Measurements from ENCODE around the gene CRIP2. TPM values are rescaled to one million over a fixed set of nuclear protein-coding genes. Genes with fewer than 3 reads are reported as not detected.

CRIP2 gene
- total RNA-seq, 2 donors from 2014 or later, result 0.98 to 2.2 TPM

DNA sequence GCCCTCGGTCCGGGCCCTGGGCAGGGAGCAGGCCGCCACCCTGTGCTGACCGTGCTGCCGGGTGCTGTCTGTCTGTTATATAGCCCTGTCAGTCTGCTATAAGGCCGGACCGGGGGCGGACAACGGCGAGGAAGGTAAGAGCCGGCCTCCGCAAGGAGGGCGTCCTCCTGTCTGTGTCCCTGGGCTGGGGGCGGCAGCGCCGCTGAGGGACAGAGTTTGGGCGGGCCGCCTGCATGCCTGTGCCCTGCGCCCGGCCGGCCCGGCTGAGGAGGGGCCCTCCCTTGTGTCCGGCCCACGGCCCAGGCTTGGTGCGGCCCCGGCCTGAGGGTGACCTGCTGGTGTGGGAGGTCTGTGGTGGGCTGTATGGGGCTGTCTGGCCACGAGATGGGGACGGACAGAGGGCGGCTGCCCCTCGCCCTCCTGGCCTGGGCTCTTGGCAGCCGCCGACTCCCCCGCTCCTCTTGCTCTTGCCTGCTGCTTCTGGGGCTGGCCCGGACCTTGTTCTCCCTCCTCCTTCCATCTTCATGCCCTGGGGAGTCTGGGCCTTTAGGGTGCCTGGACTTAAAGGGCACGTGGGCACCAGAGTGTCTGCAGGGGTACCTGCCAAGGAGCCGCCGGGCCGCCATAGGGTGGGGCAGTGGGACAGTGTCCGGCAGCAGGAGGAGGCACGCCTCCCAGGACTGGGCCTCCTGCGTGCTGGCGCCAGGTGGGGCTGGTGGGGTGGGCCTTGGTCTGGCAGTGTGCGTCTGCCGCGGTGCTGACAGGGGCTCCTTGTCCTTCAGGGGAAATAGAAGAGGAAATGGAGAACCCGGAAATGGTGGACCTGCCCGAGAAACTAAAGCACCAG, 25.1 kb upstream of the CRIP2 start:
- Mint-ChIP-seq H3K9me3 (no peaks in the 10 kb centered on the region), H3K4me1 (ENCODE audit: low read depth in 2 of 2) (peaks cover 0 to 8% of the 10 kb centered on the region in 2 donors), H3K27ac (no peak overlapping the region), H3K4me3 (no peak overlapping the region), H3K27me3 (no peaks in the 10 kb centered on the region), H3K36me3 (peaks cover 4% of the 10 kb centered on the region)
- no peak for ATAC-seq
- DNase-seq (ENCODE audit: low spot score), result no peak

DNA sequence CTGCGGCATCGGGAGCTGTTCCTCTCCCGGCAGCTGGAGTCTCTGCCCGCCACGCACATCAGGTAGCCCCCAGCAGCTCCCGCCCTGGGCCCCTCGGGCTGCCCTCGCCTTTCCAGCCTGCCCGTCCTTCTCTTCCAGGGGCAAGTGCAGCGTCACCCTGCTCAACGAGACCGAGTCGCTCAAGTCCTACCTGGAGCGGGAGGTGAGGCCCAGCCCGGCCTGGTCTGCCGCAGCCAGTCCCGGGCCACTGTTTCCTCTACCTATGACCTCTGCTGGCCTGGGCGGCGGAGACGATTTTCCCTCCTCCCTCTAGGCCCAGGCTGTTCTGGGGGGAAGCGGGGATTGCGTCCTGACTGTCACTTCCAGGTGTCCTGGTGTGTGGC, 24.5 kb upstream of the CRIP2 start:
- ATAC-seq (no peak), DNase-seq (ENCODE audit: low spot score) (no peak)
- H3K9me3 Mint-ChIP-seq, result no peaks in the 10 kb centered on the region
- peaks cover 0 to 8% of the 10 kb centered on the region in 2 donors for H3K4me1 Mint-ChIP-seq (ENCODE audit: low read depth in 2 of 2)
- H3K4me3 Mint-ChIP-seq, result no peak overlapping the region
- no peak overlapping the region for H3K27ac Mint-ChIP-seq
- H3K36me3 Mint-ChIP-seq, result peaks cover 4% of the 10 kb centered on the region
- no peaks in the 10 kb centered on the region for H3K27me3 Mint-ChIP-seq

DNA sequence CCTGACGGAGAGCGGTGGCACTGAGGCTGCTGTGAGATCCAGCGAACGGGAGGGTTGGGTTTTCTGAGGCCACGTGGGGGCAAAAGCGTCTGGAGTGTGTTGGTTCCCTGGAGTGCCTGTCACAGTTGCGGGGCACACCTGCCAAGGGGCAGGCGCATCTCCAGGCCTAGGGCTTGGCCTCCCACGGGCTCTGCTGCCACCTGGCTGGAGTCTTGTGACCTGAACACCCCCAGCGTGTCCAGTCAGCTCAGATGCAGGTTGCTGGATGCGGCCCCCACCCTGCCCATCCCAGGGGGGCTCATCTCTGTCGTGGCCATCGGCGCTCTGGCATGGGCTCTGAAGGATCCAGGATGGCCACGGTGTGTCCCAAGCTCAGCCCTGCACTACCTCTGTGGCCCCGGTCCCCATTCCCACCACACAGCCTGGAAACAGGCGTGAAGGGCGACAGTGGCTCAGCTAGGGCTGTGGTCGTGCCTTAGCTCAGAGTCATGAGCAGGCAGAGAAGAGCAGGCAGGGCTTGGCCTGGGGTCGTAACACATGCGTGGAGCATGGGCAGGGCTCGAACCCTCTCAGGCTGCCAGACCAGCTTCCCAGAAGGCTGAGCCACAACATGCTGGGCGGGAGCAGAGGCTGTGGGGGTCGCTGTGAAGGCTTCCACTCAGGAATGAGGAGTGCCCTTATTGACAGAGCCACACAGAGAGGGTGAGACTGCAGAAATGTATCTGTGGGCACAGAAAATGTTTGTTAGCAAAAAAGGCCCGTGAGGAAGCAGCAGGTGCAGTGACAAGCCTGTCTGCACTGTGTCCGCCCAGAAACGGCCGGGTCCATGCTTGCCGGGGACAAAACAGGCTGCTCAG, 23.5 kb upstream of the CRIP2 start:
- DNase-seq (ENCODE audit: low spot score), result no peak
- Mint-ChIP-seq H3K4me3 (no peak overlapping the region), H3K27ac (no peak overlapping the region), H3K4me1 (ENCODE audit: low read depth in 2 of 2) (peaks cover 0 to 12% of the 10 kb centered on the region in 2 donors), H3K36me3 (peaks cover 4% of the 10 kb centered on the region), H3K27me3 (no peaks in the 10 kb centered on the region), H3K9me3 (no peaks in the 10 kb centered on the region)
- no peak for ATAC-seq

DNA sequence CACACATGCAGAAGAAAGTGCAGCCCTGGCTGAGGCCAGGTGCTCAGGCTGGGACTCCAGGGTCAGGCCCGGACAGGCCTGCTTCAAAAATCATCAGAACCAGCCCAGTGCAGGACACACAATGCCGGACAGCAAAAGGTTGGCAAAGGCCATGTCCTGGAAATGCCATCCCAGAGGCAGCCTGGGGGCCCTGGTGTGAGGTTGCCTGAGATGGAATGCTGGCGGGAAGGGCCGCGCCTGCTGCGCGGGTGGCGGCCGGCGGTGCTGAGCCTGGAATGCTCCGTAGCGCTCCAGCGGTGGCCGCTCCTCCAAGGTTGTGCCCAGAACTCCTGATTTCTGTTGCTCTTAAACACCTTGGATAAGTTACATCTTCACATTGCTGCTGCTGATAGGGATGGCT, 21.7 kb upstream of the CRIP2 start:
- Mint-ChIP-seq H3K27me3 (no peaks in the 10 kb centered on the region), H3K36me3 (peaks cover 4% of the 10 kb centered on the region), H3K9me3 (no peaks in the 10 kb centered on the region), H3K4me3 (no peak overlapping the region), H3K27ac (no peak overlapping the region), H3K4me1 (ENCODE audit: low read depth in 2 of 2) (peaks cover 0 to 10% of the 10 kb centered on the region in 2 donors)
- no peak for ATAC-seq
- no peak for DNase-seq (ENCODE audit: low spot score)

DNA sequence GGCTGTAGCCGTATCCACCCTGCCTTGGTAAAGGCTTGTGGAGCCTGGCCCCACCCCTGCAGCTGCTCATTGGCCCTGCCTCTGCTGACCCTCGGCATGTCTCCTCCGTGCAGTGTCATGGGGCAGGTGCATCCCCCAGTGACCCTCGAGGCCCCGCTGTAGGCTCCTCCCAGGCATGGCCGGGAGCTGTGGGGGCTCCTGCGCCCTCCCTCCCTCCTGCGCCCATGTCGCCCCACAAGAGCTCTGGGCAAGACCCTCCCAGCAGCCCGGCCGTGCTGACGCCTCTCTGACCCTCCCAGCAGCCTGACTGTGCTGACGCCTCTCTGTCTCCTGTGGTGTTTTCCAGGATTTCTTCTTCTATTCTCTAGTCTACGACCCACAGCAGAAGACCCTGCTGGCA, 20.8 kb upstream of the CRIP2 start:
- Mint-ChIP-seq H3K36me3 (peaks cover 4% of the 10 kb centered on the region), H3K4me1 (ENCODE audit: low read depth in 2 of 2) (peaks cover 0 to 10% of the 10 kb centered on the region in 2 donors), H3K9me3 (no peaks in the 10 kb centered on the region), H3K4me3 (no peak overlapping the region), H3K27ac (no peak overlapping the region), H3K27me3 (no peaks in the 10 kb centered on the region)
- no peak for DNase-seq (ENCODE audit: low spot score)
- ATAC-seq, result no peak

DNA sequence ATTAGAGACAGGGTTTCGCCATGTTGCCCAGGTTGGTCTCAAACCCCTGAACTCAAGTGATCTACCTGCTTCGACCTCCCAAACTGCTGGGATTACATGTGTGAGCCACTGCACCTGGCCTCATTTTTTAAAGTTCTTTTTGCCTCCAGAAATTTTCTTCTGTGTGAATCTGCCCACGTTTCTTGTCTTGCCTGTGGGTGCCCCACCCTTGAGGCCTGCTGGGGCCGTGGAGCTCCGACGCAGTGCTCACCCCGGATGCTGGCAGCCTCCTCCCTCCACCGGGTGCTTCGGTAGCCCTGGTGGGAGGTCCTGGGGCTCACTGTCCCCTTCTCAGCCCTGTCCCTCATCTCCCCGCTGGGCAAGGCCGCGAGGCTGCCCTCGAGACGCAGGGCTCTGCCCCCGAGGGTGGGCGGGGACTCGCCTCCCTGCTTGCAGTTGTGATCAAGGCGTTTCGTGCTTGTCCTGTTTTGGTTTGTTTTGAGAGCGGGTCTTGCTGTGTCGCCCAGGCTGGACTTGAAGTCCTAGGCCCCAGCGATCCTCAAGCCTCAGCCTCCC, 19.5 kb upstream of the CRIP2 start:
- H3K9me3 Mint-ChIP-seq, result no peaks in the 10 kb centered on the region

DNA sequence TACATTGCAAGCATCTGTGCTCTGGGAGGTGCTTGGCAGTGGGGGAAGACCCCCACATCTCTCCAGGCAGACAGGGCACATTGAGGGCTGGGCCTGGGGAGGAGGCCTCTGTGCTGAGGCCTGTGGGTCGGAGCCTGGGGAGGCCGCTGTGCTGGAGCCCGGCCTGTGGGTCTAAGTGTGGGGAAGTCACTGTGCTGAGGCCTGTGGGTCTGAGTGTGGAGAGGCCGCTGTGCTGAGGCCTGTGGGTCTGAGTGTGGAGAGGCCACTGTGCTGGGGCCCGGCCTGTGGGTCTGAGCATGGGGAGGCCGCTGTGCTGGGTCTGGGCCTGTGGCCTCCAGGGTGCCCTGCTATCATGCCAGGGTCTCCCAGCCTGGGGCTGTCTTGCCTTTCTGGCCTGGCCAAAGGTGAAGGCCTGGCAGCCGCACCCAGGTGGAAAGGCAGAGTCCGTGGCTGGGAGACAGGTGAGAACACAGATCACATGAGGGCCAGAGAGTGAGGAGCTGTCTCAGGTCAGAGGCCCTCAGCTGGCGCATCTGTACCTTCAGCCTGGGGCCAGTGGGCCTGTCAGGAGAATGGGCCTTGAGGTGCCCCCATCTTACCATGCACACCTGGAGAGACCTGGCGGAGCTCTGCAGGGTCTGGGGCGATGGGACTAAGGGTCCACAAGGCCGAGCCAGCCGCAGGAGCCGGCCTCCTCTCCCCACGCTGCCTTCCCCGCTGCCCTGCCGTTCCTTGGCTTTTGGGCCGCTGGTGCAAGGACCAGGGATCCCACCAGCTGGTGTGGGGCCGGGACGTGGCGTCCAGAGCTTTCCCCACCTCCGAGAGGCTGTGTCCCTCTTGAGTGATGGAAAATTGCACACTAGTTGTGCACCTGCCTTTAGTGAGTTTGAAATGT, 18.6 kb upstream of the CRIP2 start:
- ATAC-seq (no peak), DNase-seq (ENCODE audit: low spot score) (no peak)
- H3K27ac Mint-ChIP-seq, result no peak overlapping the region
- no peak overlapping the region for H3K4me3 Mint-ChIP-seq
- H3K36me3 Mint-ChIP-seq, result peaks cover 4% of the 10 kb centered on the region
- peaks cover 0 to 10% of the 10 kb centered on the region in 2 donors for H3K4me1 Mint-ChIP-seq (ENCODE audit: low read depth in 2 of 2)
- H3K27me3 Mint-ChIP-seq, result no peaks in the 10 kb centered on the region
- no peaks in the 10 kb centered on the region for H3K9me3 Mint-ChIP-seq

More for the DNA sequence above, 19.5 kb upstream of the CRIP2 start:
- Mint-ChIP-seq H3K27me3 (no peaks in the 10 kb centered on the region), H3K4me1 (ENCODE audit: low read depth in 2 of 2) (peaks cover 0 to 10% of the 10 kb centered on the region in 2 donors), H3K4me3 (no peak overlapping the region), H3K36me3 (peaks cover 4% of the 10 kb centered on the region), H3K27ac (no peak overlapping the region)
- DNase-seq (ENCODE audit: low spot score) (no peak), ATAC-seq (no peak)

DNA sequence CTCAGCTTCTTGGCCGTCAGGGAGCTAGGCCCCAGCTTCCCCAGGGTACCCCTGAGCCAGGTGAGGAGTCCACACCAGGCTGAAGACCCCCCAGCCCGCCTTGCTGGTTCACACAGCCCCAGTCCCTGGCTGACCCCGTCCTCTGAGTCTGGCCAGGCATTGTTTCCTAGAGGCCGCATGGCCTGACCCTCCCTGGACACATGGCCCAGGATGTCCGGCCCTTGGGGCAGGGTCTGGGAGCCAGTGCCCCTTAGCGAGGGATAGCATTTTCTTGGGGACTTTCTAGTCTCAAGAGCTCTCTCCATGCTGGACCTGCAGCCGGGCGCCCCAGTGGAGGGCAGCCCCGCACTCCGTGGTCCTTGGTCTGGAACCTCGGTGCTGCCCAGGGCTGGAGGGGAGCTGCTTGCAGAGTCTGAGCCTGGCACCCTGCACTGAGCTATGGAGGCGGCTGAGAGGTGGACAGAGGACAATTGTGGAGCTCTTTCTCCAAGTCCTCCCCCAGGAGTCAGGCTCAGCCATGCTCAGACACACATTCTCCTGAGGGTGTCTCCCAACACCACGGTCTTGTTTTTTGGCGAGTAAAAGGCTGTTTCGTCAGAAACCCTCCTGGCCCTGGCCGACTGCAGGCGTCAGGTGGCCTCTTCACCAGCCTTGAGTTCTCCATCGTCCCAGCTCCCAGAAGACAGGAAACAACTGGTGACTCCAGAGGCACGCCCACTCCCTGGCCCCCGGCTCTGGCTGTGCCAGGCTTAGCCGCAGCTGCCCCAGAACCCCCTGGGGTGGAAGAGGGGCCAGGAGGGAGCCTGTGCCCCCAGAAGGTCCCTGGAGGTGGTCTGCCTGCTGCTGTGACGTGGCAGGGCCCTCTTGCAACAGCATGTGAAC, 17.6 kb upstream of the CRIP2 start:
- Mint-ChIP-seq H3K4me1 (ENCODE audit: low read depth in 2 of 2) (peaks cover 0 to 10% of the 10 kb centered on the region in 2 donors), H3K27ac (no peak overlapping the region), H3K36me3 (peaks cover 4% of the 10 kb centered on the region), H3K9me3 (no peaks in the 10 kb centered on the region), H3K27me3 (no peaks in the 10 kb centered on the region), H3K4me3 (no peak overlapping the region)
- ATAC-seq, result no peak
- no peak for DNase-seq (ENCODE audit: low spot score)

DNA sequence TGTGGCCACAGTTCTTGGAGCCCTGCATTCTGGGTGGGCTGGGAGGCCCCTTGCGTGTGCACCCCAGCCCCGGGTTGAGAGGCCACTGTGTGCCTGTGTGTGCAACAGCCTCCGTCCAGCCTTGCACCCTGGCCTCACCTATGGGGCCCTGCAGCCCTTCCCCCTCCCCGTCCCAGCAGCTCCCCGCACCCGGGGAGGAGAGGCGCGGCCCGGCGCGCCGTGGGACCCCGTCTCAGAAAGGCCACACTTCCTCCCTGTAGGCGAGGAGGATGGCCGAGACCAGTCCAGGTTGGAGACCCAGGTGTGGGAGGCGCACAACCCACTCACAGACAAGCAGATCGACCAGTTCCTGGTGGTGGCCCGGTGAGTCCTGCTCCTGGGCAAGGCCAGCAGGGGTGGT, 16.6 kb upstream of the CRIP2 start:
- ATAC-seq (no peak), DNase-seq (ENCODE audit: low spot score) (no peak)
- H3K27ac Mint-ChIP-seq, result no peak overlapping the region
- H3K27me3 Mint-ChIP-seq, result no peaks in the 10 kb centered on the region
- peaks cover 0 to 6% of the 10 kb centered on the region in 2 donors for H3K4me1 Mint-ChIP-seq (ENCODE audit: low read depth in 2 of 2)
- H3K36me3 Mint-ChIP-seq, result no peaks in the 10 kb centered on the region
- H3K4me3 Mint-ChIP-seq, result no peak overlapping the region
- H3K9me3 Mint-ChIP-seq, result no peaks in the 10 kb centered on the region

DNA sequence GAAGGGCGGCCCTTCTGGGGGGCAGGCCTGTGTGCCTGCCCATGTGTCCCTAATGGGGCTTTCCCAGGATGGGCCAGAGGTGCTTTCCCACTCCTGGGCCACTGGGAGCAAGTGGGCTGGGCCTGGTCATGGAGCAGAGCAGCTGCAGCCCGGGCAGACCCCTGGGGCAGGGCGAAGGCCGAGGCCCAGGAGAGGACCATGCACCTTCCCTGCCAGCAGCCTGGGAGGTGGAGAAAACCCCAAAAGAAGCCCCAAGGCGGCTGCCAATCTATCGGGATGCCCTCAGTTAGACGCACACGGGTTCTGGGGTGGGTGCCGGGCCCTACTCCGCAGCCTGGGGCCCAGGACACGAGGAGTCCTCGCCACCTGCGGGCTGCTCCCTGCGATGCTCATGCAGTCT, 16.1 kb upstream of the CRIP2 start:
- Mint-ChIP-seq H3K27me3 (no peaks in the 10 kb centered on the region), H3K36me3 (no peaks in the 10 kb centered on the region), H3K4me1 (ENCODE audit: low read depth in 2 of 2) (peaks cover 0 to 4% of the 10 kb centered on the region in 2 donors), H3K27ac (no peak overlapping the region), H3K4me3 (no peak overlapping the region), H3K9me3 (no peaks in the 10 kb centered on the region)
- DNase-seq (ENCODE audit: low spot score), result no peak
- no peak for ATAC-seq

DNA sequence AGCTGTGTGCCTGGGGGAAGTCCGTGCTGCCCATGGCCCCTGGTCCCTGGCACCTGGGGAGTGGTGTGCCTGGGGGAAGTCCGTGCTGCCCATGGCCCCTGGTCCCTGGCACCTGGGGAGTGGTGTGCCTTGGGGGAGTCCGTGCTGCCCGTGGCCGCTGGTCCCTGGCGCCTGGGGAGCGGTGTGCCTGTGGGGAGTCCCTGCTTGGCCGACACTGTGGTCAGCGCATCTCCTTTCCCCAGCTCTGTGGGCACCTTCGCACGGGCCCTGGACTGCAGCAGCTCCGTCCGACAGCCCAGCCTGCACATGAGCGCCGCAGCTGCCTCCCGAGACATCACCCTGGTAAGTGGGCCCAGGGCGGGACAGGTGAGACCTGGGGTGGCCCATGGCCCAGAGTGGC, 14.5 kb upstream of the CRIP2 start:
- Mint-ChIP-seq H3K4me1 (ENCODE audit: low read depth in 2 of 2) (peaks cover 0 to 4% of the 10 kb centered on the region in 2 donors), H3K4me3 (no peak overlapping the region), H3K9me3 (no peaks in the 10 kb centered on the region), H3K27me3 (no peaks in the 10 kb centered on the region), H3K27ac (no peak overlapping the region), H3K36me3 (no peaks in the 10 kb centered on the region)
- DNase-seq (ENCODE audit: low spot score) (no peak), ATAC-seq (no peak)

DNA sequence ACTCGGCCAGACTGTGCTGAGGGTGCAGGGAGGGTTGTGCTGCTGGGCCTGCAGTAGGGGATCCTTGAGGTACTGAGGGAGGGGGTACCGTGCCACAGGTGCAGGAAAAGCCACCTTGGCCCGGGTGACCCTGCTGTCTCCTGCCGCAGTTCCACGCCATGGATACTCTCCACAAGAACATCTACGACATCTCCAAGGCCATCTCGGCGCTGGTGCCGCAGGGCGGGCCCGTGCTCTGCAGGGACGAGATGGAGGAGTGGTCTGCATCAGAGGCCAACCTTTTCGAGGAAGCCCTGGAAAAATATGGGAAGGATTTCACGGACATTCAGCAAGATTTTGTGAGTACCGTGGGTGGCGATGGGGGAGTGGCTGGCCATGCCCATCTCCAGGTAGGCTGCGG, 14.0 kb upstream of the CRIP2 start:
- H3K4me3 Mint-ChIP-seq, result no peak overlapping the region
- H3K4me1 Mint-ChIP-seq (ENCODE audit: low read depth in 2 of 2), result peaks cover 0 to under 1% of the 10 kb centered on the region in 2 donors
- no peak overlapping the region for H3K27ac Mint-ChIP-seq
- DNase-seq (ENCODE audit: low spot score), result no peak
- no peaks in the 10 kb centered on the region for H3K9me3 Mint-ChIP-seq
- H3K36me3 Mint-ChIP-seq, result no peaks in the 10 kb centered on the region
- no peaks in the 10 kb centered on the region for H3K27me3 Mint-ChIP-seq
- no peak for ATAC-seq
